PC-9 (cell line): Measurements from ENCODE around the gene WDFY1.

Experiments used
- EZH2 ChIP-seq: fragments of 200-600 bp; sonication (generic); IDR thresholded peaks from 2 replicates; pipeline ENCODE4 v1.8.0; 2017; ENCODE audit warnings: antibody characterized with exemption, low read depth
- TF ChIP-seq, protein P1 (sequence below): fragments of 200-600 bp; sonication (generic); conservative IDR thresholded peaks from 2 replicates; pipeline ENCODE4 v1.6.1; 2017; ENCODE audit warnings: mixed run types, antibody characterized with exemption, mild to moderate bottlenecking, moderate library complexity

DNA sequence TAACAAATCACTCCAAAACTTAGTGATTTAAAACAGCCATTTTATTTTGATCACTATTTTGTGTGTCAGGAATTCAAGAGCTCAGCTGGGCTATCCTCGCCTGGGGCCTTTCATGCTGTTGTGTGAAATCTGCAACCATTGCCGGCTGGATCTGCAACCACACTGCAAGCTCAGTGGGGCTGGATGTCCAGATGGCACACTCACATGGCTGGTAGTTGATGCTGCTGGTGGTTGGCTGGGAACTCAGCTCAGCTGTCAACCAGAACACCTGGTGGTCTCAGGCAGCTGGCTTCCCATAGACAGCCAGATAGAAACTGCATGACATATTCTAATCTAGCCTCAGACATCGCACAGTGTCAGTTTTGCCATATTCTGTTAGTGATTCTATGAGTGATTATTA is 77.1 kb downstream of the WDFY1 start:
- TF ChIP-seq, protein P1, sequence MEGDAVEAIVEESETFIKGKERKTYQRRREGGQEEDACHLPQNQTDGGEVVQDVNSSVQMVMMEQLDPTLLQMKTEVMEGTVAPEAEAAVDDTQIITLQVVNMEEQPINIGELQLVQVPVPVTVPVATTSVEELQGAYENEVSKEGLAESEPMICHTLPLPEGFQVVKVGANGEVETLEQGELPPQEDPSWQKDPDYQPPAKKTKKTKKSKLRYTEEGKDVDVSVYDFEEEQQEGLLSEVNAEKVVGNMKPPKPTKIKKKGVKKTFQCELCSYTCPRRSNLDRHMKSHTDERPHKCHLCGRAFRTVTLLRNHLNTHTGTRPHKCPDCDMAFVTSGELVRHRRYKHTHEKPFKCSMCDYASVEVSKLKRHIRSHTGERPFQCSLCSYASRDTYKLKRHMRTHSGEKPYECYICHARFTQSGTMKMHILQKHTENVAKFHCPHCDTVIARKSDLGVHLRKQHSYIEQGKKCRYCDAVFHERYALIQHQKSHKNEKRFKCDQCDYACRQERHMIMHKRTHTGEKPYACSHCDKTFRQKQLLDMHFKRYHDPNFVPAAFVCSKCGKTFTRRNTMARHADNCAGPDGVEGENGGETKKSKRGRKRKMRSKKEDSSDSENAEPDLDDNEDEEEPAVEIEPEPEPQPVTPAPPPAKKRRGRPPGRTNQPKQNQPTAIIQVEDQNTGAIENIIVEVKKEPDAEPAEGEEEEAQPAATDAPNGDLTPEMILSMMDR: no peak
- TF ChIP-seq EZH2: no peak
